HCT116 (cell line): ENCODE results near the gene PDLIM4. TPM values are rescaled to one million over a fixed set of nuclear protein-coding genes. Genes with fewer than 3 reads are reported as not detected.

Source experiments
- ATAC-seq: fragments of 200-7000 bp; cut with Tn5 transposase; 2 replicates; pipeline ENCODE4 v1.9.1; 2020; ENCODE audit warnings: mild to moderate bottlenecking, moderate library complexity
- BruUV-seq: library from RNA; stranded (reverse); fragments of 400-500 nt; replicated peaks from 2 replicates; lab custom pipeline; 2021; lab: Mats Ljungman, UMichigan
- CTCF ChIA-PET: fragments of 300-600 bp; sonication (Branson Sonifier 250); formaldehyde crosslinking; loops from one replicate; lab custom pipeline; 2021; ENCODE audit warnings: antibody characterized with exemption; lab: Charles Lee
- POLR2A ChIA-PET: fragments of 300-600, 350-600 bp; sonication (Branson Sonifier 250); formaldehyde crosslinking; loops from one replicate; lab custom pipeline; 2021; ENCODE audit warnings: antibody characterized with exemption; lab: Charles Lee
- RAD21 ChIA-PET, 2 experiments: fragments of 300-600 bp; sonication (Branson Sonifier 250); formaldehyde crosslinking; loops; one replicate each; lab custom pipeline; 2023; ENCODE audit warnings: low total read pairs in 2 of 2; ENCODE audit not compliant: uncharacterized antibody in 2 of 2, unreplicated experiment in 2 of 2, low non-redundant PET in 1 of 2; lab: Charles Lee
- DNase-seq: peaks from one replicate; pipeline ENCODE4 v3.0.0-alpha.2; 2010; ENCODE audit warnings: low read depth, low spot score
- H2AFZ ChIP-seq: fragments of 200-600 bp; shearing (Covaris generic), sonication (generic); 2 replicates; pipeline ENCODE4 v1.6.1; 2017; ENCODE audit warnings: low read depth, mixed run types, mixed read lengths, antibody characterized with exemption, low read length; ENCODE audit not compliant: poor library complexity, severe bottlenecking
- H3K27ac ChIP-seq: 2 replicates; pipeline ENCODE4 v1.5.1; 2012; ENCODE audit warnings: low read depth, low read length
- H3K27me3 ChIP-seq: fragments of 200-600 bp; sonication (generic); 2 replicates; pipeline ENCODE4 v1.6.1; 2016; ENCODE audit warnings: mixed run types, low read length, mixed read lengths; ENCODE audit not compliant: insufficient read depth
- H3K36me3 ChIP-seq, 2 experiments: fragments of 200-500 bp in 1 of 2; fragments of 200-600 bp in 1 of 2; sonication (Bioruptor generic) in 1 of 2; sonication (generic) in 1 of 2; 2 replicates each; pipeline versions ENCODE4 v1.5.1 to v1.6.1; 2014 to 2016; ENCODE audit warnings: low read length in 2 of 2, inconsistent platforms in 1 of 2, mixed read lengths in 1 of 2, mixed run types in 1 of 2; ENCODE audit not compliant: insufficient read depth in 2 of 2, control insufficient read depth in 1 of 2
- H3K4me1 ChIP-seq, 2 experiments: fragments of 200-600 bp in 1 of 2; sonication (generic) in 1 of 2; 2 replicates each; pipeline versions ENCODE4 v1.5.1 to v1.6.1; 2012 to 2017; ENCODE audit warnings: low read length in 2 of 2, inconsistent platforms in 1 of 2, mild to moderate bottlenecking in 1 of 2, mixed read lengths in 1 of 2, mixed run types in 1 of 2, moderate library complexity in 1 of 2; ENCODE audit not compliant: insufficient read depth in 2 of 2, control insufficient read depth in 1 of 2
- H3K4me2 ChIP-seq: fragments of 200-600 bp; sonication (generic); 2 replicates; pipeline ENCODE4 v1.6.1; 2017; ENCODE audit warnings: mixed run types, low read length, mixed read lengths
- H3K4me3 ChIP-seq, 2 experiments: fragments of 200-600 bp in 1 of 2; sonication (generic) in 1 of 2; replicated peaks in 1 of 2; 2 replicates each; pipeline ENCODE4 v1.5.1; 2011 to 2016; ENCODE audit warnings: low read length in 2 of 2, control low read depth in 1 of 2, low read depth in 1 of 2, mild to moderate bottlenecking in 1 of 2, mixed read lengths in 1 of 2, mixed run types in 1 of 2
- H3K79me2 ChIP-seq: fragments of 200-600 bp; sonication (generic); 2 replicates; pipeline ENCODE4 v1.6.1; 2017; ENCODE audit warnings: mild to moderate bottlenecking, mixed run types, low read length, moderate library complexity, mixed read lengths; ENCODE audit not compliant: insufficient read depth
- H3K9ac ChIP-seq: fragments of 200-600 bp; sonication (generic); 2 replicates; pipeline ENCODE4 v1.6.1; 2016; ENCODE audit warnings: low read length, mixed read lengths
- H3K9me2 ChIP-seq: fragments of 200-600 bp; sonication (generic), shearing (Covaris generic); 2 replicates; pipeline ENCODE4 v1.6.1; 2017; ENCODE audit warnings: mixed run types, mild to moderate bottlenecking, moderate library complexity; ENCODE audit not compliant: insufficient read depth
- H3K9me3 ChIP-seq, 2 experiments: fragments of 200-500 bp in 1 of 2; fragments of 200-600 bp in 1 of 2; sonication (Bioruptor generic) in 1 of 2; sonication (generic) in 1 of 2; 2 replicates each; pipeline ENCODE4 v1.6.1; 2014 to 2017; ENCODE audit warnings: low read length in 2 of 2, mixed read lengths in 2 of 2, inconsistent platforms in 1 of 2, low read depth in 1 of 2, mild to moderate bottlenecking in 1 of 2, mixed run types in 1 of 2, moderate library complexity in 1 of 2; ENCODE audit not compliant: control insufficient read depth in 1 of 2, insufficient read depth in 1 of 2
- H4K20me1 ChIP-seq: fragments of 200-600 bp; sonication (generic), shearing (Covaris generic); 2 replicates; pipeline ENCODE4 v1.6.1; 2017; ENCODE audit warnings: mixed run types, mild to moderate bottlenecking, moderate library complexity; ENCODE audit not compliant: insufficient read depth
- CEBPB ChIP-seq: IDR thresholded peaks from 2 replicates; pipeline ENCODE4 v1.6.1; 2012; ENCODE audit warnings: low read depth
- EGR1 ChIP-seq: IDR thresholded peaks from 2 replicates; pipeline ENCODE4 v1.6.1; 2012; ENCODE audit warnings: low read depth
- ELF1 ChIP-seq: IDR thresholded peaks from 2 replicates; pipeline ENCODE4 v1.6.1; 2012; ENCODE audit warnings: low read depth, borderline replicate concordance
- EZH2 ChIP-seq: fragments of 200-600 bp; sonication (generic); IDR thresholded peaks from 2 replicates; pipeline ENCODE4 v1.6.1; 2017; ENCODE audit warnings: antibody characterized with exemption, mixed run types
- FOSL1 ChIP-seq: IDR thresholded peaks from 2 replicates; pipeline ENCODE4 v1.6.1; 2012; ENCODE audit warnings: low read depth
- JUND ChIP-seq: IDR thresholded peaks from 2 replicates; pipeline ENCODE4 v1.6.1; 2012
- MAX ChIP-seq: IDR thresholded peaks from 2 replicates; pipeline ENCODE4 v1.6.1; 2012
- POLR2A ChIP-seq: IDR thresholded peaks from 2 replicates; pipeline ENCODE4 v1.7.0; 2011; ENCODE audit warnings: borderline replicate concordance; ENCODE audit not compliant: insufficient read depth, insufficient read length; ENCODE audit errors: extremely low read depth
- POLR2AphosphoS5 ChIP-seq: IDR thresholded peaks from 2 replicates; pipeline ENCODE4 v1.6.1; 2011; ENCODE audit warnings: mild to moderate bottlenecking, low read depth, low read length, moderate library complexity
- RAD21 ChIP-seq: IDR thresholded peaks from 2 replicates; pipeline ENCODE4 v1.6.1; 2012; ENCODE audit warnings: low read depth, mild to moderate bottlenecking
- REST ChIP-seq: IDR thresholded peaks from 2 replicates; pipeline ENCODE4 v1.6.1; 2012; ENCODE audit warnings: low read depth
- SIN3A ChIP-seq: IDR thresholded peaks from 2 replicates; pipeline ENCODE4 v1.6.1; 2012; ENCODE audit warnings: low read depth
- SRF ChIP-seq: IDR thresholded peaks from 2 replicates; pipeline ENCODE4 v1.6.1; 2012; ENCODE audit warnings: low read depth
- TCF7L2 ChIP-seq: IDR thresholded peaks from 2 replicates; pipeline ENCODE4 v1.7.0; 2011; ENCODE audit warnings: borderline replicate concordance, inconsistent platforms; ENCODE audit not compliant: insufficient read depth, insufficient read length; ENCODE audit errors: extremely low read depth
- YY1 ChIP-seq: IDR thresholded peaks from 2 replicates; pipeline ENCODE4 v1.6.1; 2011; ENCODE audit warnings: low read length, low read depth, moderate library complexity, mild to moderate bottlenecking; ENCODE audit not compliant: insufficient replicate concordance; ENCODE audit errors: extremely low read depth
- ZBTB33 ChIP-seq: IDR thresholded peaks from 2 replicates; pipeline ENCODE4 v1.6.1; 2011; ENCODE audit warnings: mild to moderate bottlenecking, low read length, moderate library complexity; ENCODE audit not compliant: insufficient replicate concordance; ENCODE audit errors: extremely low read depth
- ZFX ChIP-seq: fragments of 450-650 bp; IDR thresholded peaks from 2 replicates; pipeline ENCODE4 v1.6.1; 2017
- ZNF274 ChIP-seq: fragments of 200-500 bp; sonication (Bioruptor generic); IDR thresholded peaks from 2 replicates; pipeline ENCODE4 v1.6.1; 2014; ENCODE audit warnings: mild to moderate bottlenecking, low read depth, low read length, inconsistent platforms
- intact Hi-C: fragments of 100-400 bp; cut with micrococcal nuclease; formaldehyde crosslinking; loops from 2 replicates; pipeline ENCODE4 v1.10.0; 2022
- total RNA-seq: library from RNA; stranded (reverse); gene quantifications from one replicate; pipeline ENCODE4 v1.2.1, GENCODE V29; 2021; ENCODE audit not compliant: unreplicated experiment
- TF ChIP-seq, protein P1 (sequence below): IDR thresholded peaks from 2 replicates; pipeline ENCODE4 v1.6.1; 2012

The PDLIM4 gene
- total RNA-seq, 1 experiment from 2014 or later = not detected

- ATAC-seq (no peak), DNase-seq (no peak)
- Histone ChIP-seq H3K9me2 (no peaks in the 10 kb centered on the region), H2AFZ (no peak overlapping the region), H3K4me3 (no peak overlapping the region), H3K27ac (no peak overlapping the region), H3K9me3 (no peaks in the 10 kb centered on the region), H3K79me2 (no peaks in the 10 kb centered on the region), H3K4me2 (no peak overlapping the region), H4K20me1 (no peaks in the 10 kb centered on the region), H3K4me1 (peaks cover 0 to 10% of the 10 kb centered on the region in 2 experiments; a peak in 2 of 4 replicates), H3K9ac (no peak overlapping the region), H3K27me3 (no peaks in the 10 kb centered on the region), H3K36me3 (no peaks in the 10 kb centered on the region)
- intact Hi-C loops = no loop called here
- ChIA-PET CTCF (no interaction called here), POLR2A (no interaction called here), RAD21 (no interaction called here)
- TF ChIP-seq ZFX = no peak
- no peak for TF ChIP-seq EZH2
- no peak for TF ChIP-seq MAX
- TF ChIP-seq EGR1 = no peak
- TF ChIP-seq FOSL1 = no peak
- TF ChIP-seq POLR2A = no peak
- TF ChIP-seq, protein P1, sequence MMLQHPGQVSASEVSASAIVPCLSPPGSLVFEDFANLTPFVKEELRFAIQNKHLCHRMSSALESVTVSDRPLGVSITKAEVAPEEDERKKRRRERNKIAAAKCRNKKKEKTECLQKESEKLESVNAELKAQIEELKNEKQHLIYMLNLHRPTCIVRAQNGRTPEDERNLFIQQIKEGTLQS = no peak
- TF ChIP-seq SIN3A = no peak
- no peak for TF ChIP-seq POLR2AphosphoS5
- TF ChIP-seq JUND = no peak
- no peak for TF ChIP-seq YY1
- no peak for TF ChIP-seq SRF
- TF ChIP-seq ELF1 = no peak
- TF ChIP-seq RAD21 = no peak
- no peak for TF ChIP-seq CEBPB
- TF ChIP-seq TCF7L2 = no peak
- no peak for TF ChIP-seq ZNF274
- no peak for TF ChIP-seq REST
- TF ChIP-seq ZBTB33 = no peak
- no TSS peak for BruUV-seq
These were observed 25.0 kb upstream of the PDLIM4 start for GRCh38 chr5:132232465-132232864.
